ENCODE measurements around the gene ZNF629. TPM values are rescaled to one million over a fixed set of nuclear protein-coding genes. Genes with fewer than 3 reads are reported as not detected.
A peak's percentile ranks its signal among the peaks of the same experiment; 100 is the strongest.

ZNF629 gene
- total RNA-seq, 2 experiments from 2014 or later: 1.0 to 2.5 TPM

DNA sequence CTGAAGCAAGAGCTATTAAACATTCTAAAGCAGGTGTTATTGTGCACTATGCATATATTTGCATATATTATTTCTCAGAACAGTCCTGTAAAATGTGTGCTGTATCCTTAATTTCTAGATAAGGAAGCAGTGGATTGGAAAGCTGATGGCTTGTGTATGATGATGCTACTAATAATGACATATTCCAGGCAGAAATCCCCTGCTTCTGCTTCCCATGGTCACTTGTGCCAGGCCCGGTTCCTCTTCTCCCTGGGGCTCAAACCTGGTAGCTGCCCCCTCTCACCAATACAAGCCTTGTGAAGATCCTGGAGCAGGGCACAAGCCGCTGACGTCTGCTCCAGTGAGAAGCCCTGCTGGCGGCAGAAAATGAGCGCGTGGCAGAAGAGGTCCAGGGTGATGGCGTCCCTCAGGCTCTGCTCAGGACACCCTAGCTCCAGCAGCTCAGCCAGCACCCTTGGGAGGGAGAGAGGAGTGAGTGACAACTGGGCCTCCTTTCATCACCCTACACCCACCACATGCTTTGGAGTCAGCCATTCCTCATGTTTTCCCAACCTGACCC, 26.9 kb downstream of the ZNF629 start:
- H3K4me3 ChIP-seq (ENCODE audit: low read depth, low read length, poor library complexity, severe bottlenecking): peak overlapping the region; percentile 84
- no peaks in the 10 kb centered on the region for H3K9me2 ChIP-seq (ENCODE audit: insufficient read depth, low read length)
- peaks cover 45% of the 10 kb centered on the region for H3K4me1 ChIP-seq (ENCODE audit: insufficient read depth, low read length, poor library complexity, severe bottlenecking)
- DNase-seq (ENCODE audit: low spot score): no peak
- BruUV-seq (replicated peaks): no TSS peak
- H3K27ac ChIP-seq (ENCODE audit: low read depth, low read length, poor library complexity, severe bottlenecking): peak overlapping the region; percentile 57
- peak overlapping the region; percentile 95 for H3K4me2 ChIP-seq (ENCODE audit: low read length)
- no peaks in the 10 kb centered on the region for H4K20me1 ChIP-seq (ENCODE audit: insufficient read depth, low read length)
- ChIA-PET POLR2A (interaction anchor here (0.6 to 1.0 kb wide), 4 partner anchors 9 to 420 kb away, joined by 3 to 5 read pairs (median 3); partner anchors contain the start of genes FUS and PHKG2), CTCF (ENCODE audit: unreplicated experiment) (interaction anchor here (0.6 kb wide), 1 partner anchor 242 kb away, joined by 8 read pairs; no protein-coding TSS in a partner anchor)
- H2AFZ ChIP-seq (ENCODE audit: low read length): no peak overlapping the region
- H3K79me2 ChIP-seq (ENCODE audit: insufficient read depth, low read depth, low read length): peaks cover 20% of the 10 kb centered on the region; the same call in 1 of the 2 replicates
- H3K36me3 ChIP-seq (ENCODE audit: insufficient read depth, low read length): peaks cover 64% of the 10 kb centered on the region
- no peaks in the 10 kb centered on the region for H3K9me3 ChIP-seq (ENCODE audit: low read length)
- TF ChIP-seq EZH2phosphoT487 (IDR thresholded peaks at IDR 0.05; ENCODE audit: borderline replicate concordance, low read depth, low read length): no peak
- TF ChIP-seq, protein P1, sequence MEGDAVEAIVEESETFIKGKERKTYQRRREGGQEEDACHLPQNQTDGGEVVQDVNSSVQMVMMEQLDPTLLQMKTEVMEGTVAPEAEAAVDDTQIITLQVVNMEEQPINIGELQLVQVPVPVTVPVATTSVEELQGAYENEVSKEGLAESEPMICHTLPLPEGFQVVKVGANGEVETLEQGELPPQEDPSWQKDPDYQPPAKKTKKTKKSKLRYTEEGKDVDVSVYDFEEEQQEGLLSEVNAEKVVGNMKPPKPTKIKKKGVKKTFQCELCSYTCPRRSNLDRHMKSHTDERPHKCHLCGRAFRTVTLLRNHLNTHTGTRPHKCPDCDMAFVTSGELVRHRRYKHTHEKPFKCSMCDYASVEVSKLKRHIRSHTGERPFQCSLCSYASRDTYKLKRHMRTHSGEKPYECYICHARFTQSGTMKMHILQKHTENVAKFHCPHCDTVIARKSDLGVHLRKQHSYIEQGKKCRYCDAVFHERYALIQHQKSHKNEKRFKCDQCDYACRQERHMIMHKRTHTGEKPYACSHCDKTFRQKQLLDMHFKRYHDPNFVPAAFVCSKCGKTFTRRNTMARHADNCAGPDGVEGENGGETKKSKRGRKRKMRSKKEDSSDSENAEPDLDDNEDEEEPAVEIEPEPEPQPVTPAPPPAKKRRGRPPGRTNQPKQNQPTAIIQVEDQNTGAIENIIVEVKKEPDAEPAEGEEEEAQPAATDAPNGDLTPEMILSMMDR (conservative IDR thresholded peaks at IDR 0.05; ENCODE audit: low read length): no peak
- intact Hi-C loops (cut with micrococcal nuclease; ENCODE audit: unreplicated experiment): no loop called here

DNA sequence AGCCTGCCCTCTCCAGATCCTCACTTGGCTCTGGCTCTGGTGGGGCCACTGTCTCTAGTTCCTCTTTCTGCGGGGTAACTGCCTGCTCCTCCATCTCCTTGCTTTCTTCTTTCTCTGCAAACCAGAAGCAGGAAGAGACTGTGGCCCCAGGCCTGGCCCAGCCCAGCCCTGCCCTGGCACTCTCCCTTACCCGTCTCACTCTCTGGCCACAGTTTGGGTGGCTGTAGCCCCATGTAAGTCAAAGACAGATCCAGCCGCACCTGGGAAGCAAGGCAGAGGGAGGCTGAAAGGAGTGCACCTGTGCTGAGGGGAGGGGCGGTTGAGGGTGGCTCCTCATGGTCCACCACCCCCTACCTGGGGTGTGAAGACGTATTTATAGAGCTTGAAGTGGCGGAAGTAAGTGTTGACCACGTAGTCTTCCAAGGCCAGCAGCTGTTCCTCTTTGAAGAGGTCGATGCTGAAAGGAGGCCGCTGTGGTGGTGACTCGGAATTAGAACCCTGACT, 28.0 kb downstream of the ZNF629 start:
- peak; percentile 42 for DNase-seq (ENCODE audit: low spot score)
- H2AFZ ChIP-seq (ENCODE audit: low read length): no peak overlapping the region
- CTCF ChIA-PET (ENCODE audit: unreplicated experiment): no interaction called here
- no peaks in the 10 kb centered on the region for H4K20me1 ChIP-seq (ENCODE audit: insufficient read depth, low read length)
- no peak overlapping the region for H3K4me3 ChIP-seq (ENCODE audit: low read depth, low read length, poor library complexity, severe bottlenecking)
- peak overlapping the region; percentile 95; the same call in 1 of the 2 replicates for H3K4me2 ChIP-seq (ENCODE audit: low read length)
- no peaks in the 10 kb centered on the region for H3K9me2 ChIP-seq (ENCODE audit: insufficient read depth, low read length)
- intact Hi-C loops (cut with micrococcal nuclease; ENCODE audit: unreplicated experiment): loop anchor here (10.0 kb wide), 1 partner anchor 1884 kb away; the partner anchor contains the start of gene ATP2A1
- peaks cover 62% of the 10 kb centered on the region for H3K36me3 ChIP-seq (ENCODE audit: insufficient read depth, low read length)
- peaks cover 20% of the 10 kb centered on the region; the same call in 1 of the 2 replicates for H3K79me2 ChIP-seq (ENCODE audit: insufficient read depth, low read depth, low read length)
- no TSS peak for BruUV-seq (replicated peaks)
- peaks cover 43% of the 10 kb centered on the region for H3K4me1 ChIP-seq (ENCODE audit: insufficient read depth, low read length, poor library complexity, severe bottlenecking)
- no peaks in the 10 kb centered on the region for H3K9me3 ChIP-seq (ENCODE audit: low read length)
- H3K27ac ChIP-seq (ENCODE audit: low read depth, low read length, poor library complexity, severe bottlenecking): peak overlapping the region; percentile 43
- no peak for TF ChIP-seq EZH2phosphoT487 (IDR thresholded peaks at IDR 0.05; ENCODE audit: borderline replicate concordance, low read depth, low read length)
- TF ChIP-seq, protein P1 (conservative IDR thresholded peaks at IDR 0.05; ENCODE audit: low read length): no peak
- POLR2A ChIA-PET: interaction anchor here (1.2 kb wide), 1 partner anchor 11 kb away, joined by 4 read pairs; the partner anchor contains the start of gene PHKG2

DNA sequence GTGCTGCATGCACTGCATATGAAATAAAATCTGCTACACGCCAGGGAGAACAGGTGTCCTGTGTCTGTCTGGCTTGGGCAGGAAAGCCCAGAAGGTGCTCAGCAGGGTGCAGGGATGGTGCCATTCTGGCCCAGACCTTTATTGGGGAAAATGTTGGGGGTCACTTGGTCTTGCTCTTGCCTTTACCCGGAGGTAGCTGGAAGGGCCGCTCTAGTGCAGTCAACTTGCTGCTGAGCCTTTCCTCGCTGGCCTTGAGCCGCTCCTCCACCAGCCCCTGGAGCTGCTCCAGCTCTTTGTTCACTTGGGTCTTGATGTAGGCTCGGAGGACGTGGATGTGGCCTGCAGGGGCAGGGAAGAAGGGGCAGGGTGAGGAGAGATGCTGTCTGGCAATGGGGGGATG, 29.7 kb downstream of the ZNF629 start:
- BruUV-seq (replicated peaks): no TSS peak
- no peaks in the 10 kb centered on the region for H3K9me3 ChIP-seq (ENCODE audit: low read length)
- intact Hi-C loops (cut with micrococcal nuclease; ENCODE audit: unreplicated experiment): loop anchor here (10.0 kb wide), 1 partner anchor 1883 kb away; the partner anchor contains the start of gene ATP2A1
- peaks cover 29% of the 10 kb centered on the region for H3K4me1 ChIP-seq (ENCODE audit: insufficient read depth, low read length, poor library complexity, severe bottlenecking)
- H3K36me3 ChIP-seq (ENCODE audit: insufficient read depth, low read length): peaks cover 66% of the 10 kb centered on the region
- DNase-seq (ENCODE audit: low spot score): no peak
- 0 out of 2 replicates have a peak, but pooled peaks cover 6% of the 10 kb centered on the region for H3K79me2 ChIP-seq (ENCODE audit: insufficient read depth, low read depth, low read length)
- H3K4me2 ChIP-seq (ENCODE audit: low read length): no peak overlapping the region
- no peak overlapping the region for H3K27ac ChIP-seq (ENCODE audit: low read depth, low read length, poor library complexity, severe bottlenecking)
- no peaks in the 10 kb centered on the region for H4K20me1 ChIP-seq (ENCODE audit: insufficient read depth, low read length)
- TF ChIP-seq EZH2phosphoT487 (IDR thresholded peaks at IDR 0.05; ENCODE audit: borderline replicate concordance, low read depth, low read length): no peak
- TF ChIP-seq, protein P1 (conservative IDR thresholded peaks at IDR 0.05; ENCODE audit: low read length): no peak
- POLR2A ChIA-PET: no interaction called here
- H3K9me2 ChIP-seq (ENCODE audit: insufficient read depth, low read length): no peaks in the 10 kb centered on the region
- CTCF ChIA-PET (ENCODE audit: unreplicated experiment): no interaction called here
- no peak overlapping the region for H3K4me3 ChIP-seq (ENCODE audit: low read depth, low read length, poor library complexity, severe bottlenecking)
- H2AFZ ChIP-seq (ENCODE audit: low read length): no peak overlapping the region

Measured in OCI-LY7 (cell line).